GM18909 (cell line): Measurements from ENCODE around the gene RND3.

ENCODE experiments used
- ATAC-seq: cut with Tn5 transposase; IDR thresholded peaks from one replicate; pipeline ENCODE4 v1.9.1; 2021; ENCODE audit warnings: mild to moderate bottlenecking; ENCODE audit not compliant: unreplicated experiment, poor library complexity

The RND3 gene

DNA sequence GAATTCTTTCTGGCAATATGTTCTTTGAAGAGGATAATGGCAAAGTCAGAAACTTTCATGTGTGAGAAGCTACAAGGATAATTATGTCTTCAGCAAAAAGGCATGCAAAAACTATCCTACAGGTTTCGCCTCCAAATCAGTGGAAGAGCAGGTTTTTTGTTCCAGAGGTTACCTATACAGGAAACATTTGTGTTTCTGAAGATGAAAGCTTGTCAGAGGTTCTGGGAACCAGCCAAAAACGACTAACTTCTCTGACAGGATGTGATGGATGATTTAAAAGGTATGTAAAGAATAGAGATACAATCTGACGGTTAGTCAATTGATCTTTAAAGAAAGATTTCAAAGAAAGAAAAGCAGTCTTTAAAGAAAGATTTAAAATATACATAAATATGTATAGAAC is 37.6 kb downstream of the RND3 start:
- ATAC-seq, result no peak

DNA sequence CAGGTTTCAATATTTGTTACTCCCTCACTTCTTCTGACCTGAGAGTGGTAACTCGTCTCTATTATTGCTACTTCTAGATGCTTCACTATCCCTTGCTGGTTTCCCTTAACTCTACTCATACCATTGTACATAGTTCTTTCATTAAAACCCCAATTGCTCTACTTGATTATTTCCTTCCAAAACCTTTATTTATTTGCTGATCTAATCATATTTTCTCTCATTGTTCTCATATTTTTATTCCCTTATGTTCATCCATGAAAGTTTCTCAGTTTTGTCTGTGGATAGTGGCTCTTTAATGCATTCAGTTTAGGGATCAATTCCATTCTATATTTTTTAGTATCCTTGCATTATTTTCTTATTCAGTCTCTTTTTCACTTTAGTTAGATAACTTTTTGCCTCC is 42.1 kb downstream of the RND3 start:
- ATAC-seq, result no peak

DNA sequence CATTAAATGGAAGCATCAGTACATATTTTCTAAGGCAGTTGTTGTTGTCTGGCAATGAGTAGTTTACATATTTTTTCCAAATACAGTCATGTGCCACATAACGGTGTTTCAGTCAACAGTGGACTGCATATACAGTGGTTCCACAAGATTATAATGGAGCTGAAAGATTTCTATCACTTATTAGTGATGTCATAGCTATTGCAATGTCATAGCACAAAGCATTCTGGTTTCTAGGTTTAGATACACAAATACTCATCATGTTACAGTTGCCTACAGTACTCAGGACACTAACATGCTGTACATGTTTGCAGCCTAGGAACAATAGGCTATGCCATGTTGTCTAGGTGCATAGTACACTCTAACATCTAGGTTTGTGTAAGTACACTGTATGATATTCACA is 45.0 kb downstream of the RND3 start:
- ATAC-seq, result no peak

DNA sequence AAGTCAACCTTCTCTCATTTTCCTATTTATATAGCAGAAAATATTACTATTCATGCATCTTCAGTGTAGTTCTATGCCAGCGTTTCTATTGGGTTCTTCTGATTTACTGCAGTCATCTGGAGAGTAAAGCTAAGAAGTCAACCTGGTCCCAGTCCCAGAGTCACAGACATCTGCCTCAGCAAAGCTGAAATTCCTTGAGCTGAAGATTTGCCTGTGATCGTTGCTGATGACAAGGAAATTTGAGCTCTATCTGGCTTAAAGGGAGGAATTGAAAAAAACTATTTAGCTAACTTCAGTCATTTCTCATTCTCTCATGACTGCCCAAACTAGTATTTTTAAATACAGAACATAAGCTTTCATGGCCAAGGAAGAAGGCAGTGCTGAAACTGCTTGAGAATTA is 45.7 kb downstream of the RND3 start:
- ATAC-seq, result no peak

DNA sequence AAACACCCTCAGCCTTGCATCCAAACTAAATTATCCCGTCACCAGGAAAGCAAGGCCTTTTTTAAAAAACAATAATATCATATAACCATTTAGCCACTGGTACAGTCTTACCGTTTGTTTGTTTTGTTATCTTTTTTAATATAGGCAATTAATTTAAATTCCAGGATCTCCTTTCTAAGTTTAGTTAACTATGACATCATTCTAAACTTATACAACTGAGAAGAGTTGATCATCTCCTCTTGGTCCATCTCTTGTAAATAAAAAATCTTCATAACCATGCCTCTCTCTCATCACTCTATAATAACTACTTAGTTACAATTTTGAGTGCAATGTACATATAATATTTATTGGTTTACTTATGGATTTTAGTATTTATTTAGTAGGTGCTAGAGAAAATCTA is 46.2 kb downstream of the RND3 start:
- no peak for ATAC-seq

DNA sequence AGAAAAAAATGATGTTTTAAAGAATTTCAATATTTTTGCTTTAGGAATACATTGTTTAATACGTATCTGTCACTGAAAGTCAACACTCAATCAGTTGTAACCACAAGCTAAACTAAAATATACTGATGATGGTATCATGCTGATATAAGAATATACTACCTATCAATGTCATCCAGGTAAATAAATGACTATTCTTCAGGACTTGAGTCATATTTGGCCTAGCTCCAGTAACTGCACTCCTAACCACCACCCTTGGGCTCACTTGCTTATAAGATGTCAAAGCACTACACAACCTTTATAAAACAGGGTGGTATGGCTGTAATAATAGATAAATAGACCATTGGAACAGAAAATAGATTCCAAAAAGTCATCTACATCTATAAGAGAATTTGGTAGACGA is 48.8 kb downstream of the RND3 start:
- no peak for ATAC-seq

DNA sequence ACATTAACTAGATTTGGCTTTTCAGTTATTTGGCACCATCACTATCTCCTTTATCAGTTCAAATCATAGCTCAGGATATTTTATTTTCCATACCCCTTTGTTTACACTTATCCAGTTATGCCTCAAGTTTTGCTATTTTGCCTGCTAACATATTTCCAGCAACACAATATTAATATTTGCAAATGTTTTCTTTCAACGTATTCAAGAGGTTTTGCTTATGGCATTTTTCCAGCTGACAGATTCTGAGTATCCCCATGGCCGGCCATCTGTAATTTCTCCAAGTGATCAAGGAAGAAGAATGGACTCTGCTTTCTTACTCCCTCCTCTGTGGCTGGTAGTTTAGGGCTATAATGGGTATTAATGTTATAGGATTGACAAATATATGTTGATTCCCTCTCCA is 49.4 kb downstream of the RND3 start:
- ATAC-seq, result no peak

DNA sequence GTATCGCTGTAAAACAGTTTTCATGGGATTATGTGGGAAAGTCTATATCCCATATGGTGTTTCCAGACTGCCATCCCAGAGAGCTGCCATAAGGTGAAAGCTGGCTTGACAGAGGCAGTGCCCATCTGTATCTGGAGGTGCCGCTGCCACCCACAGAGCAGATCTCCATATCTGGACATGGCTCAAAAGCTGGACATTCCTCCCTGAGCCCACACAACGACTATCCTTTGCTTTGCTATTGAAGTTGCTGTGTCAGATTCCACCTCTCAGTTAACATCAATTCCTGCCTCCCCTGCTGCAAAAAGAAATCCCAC is 55.2 kb downstream of the RND3 start:
- no peak for ATAC-seq

DNA sequence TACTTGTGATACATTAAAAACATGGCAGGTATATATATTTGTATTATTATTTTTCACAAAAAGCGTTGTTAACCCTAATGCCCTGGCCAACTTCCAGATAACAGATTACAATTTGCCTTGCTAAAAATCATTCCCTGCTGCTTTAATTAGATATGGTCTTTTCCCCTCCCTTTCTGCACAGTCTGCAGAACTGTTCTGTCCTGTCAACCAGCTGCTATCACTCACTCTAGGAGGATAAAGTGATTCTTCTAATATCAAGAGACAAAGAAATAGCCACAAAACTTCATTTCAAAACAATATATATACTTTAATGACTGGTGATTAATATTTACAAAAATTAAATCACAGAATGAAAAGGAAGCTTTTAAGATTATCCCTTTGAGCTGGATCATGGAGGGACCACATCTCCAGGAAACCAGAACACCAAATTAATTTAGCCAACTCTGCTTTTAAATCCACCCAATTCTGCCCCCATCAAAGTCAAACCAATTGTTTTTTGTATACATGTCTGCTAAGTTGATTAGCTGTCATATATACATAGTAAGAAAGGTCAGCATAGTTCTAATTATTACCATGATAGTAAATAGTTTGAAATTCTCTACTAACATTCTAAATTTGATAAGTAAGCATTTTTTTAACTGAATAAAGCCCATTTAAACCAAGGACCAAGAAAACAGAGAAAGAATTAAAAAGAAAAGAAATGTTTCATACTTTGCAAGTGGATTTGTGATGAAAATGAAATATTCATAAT is 55.7 kb downstream of the RND3 start:
- no peak for ATAC-seq

DNA sequence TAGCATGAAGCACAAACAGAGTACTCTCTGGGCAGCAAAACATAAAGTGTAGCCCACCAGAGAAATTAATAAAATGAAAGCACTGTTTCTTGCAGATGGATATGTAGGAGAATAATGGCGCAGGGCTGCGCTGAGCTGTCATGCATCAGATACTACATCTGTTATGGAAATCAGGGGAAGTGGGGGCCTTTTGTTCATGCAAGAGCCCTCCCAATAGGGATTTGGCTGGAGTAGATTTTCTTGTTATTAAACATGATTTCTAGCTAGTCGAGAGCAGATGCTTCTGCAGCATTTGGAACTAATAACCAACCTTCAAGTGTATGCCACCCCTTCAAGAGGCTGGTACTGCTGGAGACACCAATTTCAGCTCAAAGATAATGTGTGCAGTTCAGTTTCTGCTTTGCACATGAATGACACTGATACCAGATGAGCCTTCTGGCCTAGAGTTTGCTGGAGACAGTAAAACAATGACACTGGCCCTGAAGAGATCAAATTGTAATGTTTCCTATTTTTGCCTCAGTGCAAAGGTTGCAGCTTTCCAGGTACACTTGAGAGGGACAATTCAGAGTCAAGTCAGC is 58.0 kb downstream of the RND3 start:
- ATAC-seq, result no peak

DNA sequence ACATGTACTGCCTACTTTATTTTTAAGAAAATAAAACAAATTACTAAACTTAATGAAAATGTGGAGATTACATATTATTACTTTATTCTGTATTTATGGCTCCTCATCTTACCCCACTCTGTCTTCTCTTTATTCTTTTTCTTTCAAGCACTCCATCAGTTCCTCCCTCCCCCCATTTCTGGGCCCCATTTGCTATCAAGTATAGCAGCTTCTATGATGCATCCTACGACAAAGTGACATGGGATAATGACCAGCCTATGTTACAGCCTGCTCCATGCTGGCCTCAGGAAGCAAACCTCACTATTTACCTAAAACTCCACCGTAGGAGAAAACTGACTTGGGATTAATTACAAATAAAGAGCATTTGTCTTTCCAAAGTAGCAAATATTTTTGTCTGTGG is 58.8 kb downstream of the RND3 start:
- ATAC-seq, result no peak

DNA sequence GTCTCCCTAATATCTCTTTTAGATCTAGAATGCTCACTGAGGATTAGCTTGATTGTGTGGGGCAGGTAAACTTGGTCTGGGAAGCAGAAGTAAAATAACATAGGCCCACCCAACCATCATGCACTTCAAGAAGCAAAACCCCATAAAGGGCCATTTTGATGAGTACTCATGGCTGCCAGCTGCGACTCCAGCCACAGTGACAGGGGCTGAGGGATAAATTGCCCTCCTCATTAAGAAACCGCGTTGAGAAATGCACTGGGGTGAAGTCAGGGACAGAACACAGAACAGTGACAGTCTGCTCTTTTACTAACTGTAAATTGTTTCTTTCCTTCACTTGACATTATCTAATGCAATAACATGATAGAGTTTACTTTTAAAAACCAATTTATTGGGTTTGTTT is 60.2 kb downstream of the RND3 start:
- no peak for ATAC-seq

DNA sequence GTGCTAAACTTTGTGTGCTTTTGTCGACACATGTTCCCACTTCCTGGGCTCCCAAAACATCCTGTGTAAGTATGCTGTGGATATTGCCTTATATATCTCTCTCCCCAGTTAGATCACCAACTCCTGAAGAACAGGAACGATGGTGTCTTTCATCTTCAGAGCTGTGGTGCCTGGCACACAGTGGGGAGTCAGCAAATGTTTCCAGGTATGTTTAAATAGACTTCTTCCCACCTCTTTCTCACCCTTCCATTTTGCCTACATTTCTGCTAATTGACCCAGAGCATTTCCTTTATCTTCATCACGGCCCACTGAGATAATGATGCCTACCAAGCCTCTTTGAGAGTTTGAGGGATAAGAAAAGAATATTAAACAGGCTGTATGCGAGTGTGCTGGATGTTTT is 60.7 kb downstream of the RND3 start:
- ATAC-seq, result no peak

DNA sequence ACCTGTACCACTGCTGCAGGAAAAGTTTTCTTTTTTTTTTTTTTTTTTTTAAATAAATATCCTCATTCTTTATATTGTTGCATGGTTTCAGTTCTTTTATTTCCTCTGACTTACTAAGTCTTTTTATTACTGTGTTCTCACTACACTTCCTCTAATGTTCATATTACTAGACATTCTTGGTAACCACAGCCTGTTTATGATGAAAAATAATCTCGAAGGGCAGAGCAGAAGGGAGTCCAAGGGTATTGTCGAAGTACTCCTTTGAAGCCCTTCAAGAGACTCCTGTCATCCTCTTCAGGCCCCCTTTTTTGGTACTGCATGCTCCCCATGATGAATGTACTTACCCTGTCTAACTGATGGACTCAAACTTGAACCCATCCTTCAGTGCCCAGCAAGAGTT is 61.2 kb downstream of the RND3 start:
- ATAC-seq, result no peak

DNA sequence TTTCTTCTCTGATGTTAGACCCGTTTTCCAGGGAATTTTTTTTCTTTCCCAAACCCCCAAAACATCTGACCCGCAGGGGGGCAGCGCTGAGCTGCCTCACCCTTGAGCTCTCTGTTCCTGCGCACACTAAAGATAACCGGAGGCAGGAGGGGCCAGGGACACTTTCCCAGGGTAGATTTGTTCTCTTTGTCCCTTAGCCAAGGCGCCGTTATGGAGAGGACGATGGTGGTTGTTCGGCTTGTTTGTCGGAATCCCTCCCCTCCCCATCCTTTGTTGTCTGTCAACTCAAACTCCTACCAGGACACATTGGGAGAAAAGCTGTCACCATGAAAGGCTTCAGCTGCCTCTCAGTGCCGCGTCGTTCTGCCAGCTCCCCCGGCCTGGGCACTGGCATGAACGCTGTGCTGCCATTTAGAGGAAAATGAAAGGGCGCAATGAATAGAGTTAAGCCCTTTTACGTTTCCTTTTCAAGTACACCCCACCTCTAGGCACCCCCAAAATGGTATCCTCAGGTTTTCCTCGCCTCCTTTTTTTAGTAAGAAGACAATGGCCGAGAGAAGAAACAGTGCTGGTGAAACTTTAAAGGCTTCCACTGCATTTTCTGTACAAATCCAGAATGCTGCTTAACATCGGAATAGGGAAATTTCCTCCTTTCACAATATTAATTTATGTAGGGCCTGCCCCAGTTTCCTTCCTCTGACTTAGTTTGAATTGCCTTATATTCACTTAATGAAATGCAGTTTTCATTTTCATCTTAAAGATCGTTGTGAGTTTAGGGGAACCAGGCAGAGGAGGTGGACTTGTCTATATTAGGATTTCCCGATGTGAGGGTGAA is 62.1 kb downstream of the RND3 start:
- ATAC-seq, result no peak

DNA sequence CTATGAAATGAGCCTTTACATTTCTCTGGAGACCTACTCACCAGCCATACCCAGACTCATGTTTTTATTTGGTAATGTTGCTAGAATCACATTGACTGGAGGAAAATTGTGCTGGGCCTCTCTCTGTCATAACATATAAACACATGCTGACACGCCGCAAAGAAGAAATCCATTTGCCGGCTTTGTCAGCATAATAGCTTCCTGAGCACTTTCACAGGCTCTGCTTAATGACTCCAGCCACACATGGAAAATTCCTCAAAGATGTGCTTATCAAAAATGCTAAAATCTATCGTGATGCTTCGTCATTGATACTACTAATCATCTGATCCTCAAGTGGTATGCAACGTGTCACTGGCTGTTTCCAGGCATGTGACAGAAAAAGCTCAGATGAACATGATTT is 63.1 kb downstream of the RND3 start:
- no peak for ATAC-seq

DNA sequence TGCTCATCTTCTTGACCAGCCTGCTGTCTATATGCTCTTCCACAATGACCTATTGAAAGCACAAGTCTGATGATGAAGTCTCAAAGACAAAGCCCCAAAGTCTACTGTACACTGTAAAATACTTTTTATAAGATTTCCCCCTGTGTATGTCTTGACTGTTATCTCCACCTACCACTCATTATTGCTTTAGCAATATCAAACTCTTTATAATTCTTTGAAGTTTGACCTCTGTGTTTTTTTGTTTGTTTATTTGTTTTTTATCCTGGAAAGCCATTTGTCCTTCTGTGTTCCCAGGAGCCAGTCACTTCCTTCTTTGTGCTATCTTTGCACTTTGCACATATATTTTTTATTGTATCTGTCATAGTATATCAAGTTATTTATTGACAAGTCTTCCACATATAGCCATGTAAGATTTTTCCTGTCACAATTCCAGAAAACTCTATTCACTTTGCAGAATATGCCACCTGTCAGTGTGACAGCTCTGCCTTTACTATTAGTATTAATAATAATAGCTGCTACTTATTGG is 66.3 kb downstream of the RND3 start:
- ATAC-seq, result no peak

DNA sequence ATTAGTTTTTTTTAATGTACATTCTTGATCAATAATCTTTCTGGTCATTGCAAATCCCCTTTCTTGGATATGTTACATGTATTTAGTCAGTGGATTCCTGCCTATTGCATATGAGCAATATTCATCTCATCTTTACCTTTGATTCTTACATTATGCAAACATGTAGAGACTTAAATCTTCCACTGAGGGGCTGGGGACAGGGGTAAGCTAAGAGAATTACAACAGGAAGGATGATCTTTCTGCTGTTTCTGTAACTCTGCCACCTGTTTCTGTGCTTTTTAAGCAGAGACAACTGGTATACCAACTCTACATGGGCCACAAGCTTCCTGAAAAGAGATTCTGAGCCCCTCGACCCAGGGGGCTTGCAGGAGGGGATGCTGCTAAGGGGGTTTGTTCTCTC is 68.6 kb downstream of the RND3 start:
- ATAC-seq, result no peak
